A673 (cell line): ENCODE data around the gene CTDNEP1. TPM values are rescaled to one million over a fixed set of nuclear protein-coding genes. Genes with fewer than 3 reads are reported as not detected.

Experiments
- BruUV-seq: library from RNA; stranded (reverse); fragments of 400-500 nt; replicated peaks from 2 replicates; lab custom pipeline; 2021; lab: Mats Ljungman, UMichigan
- CTCF ChIA-PET: fragments of 300-600 bp; sonication (Branson Sonifier 250); formaldehyde crosslinking; loops from one replicate; lab custom pipeline; 2022; ENCODE audit warnings: antibody characterized with exemption; lab: Charles Lee
- POLR2A ChIA-PET: fragments of 300-600 bp; sonication (Branson Sonifier 250); formaldehyde crosslinking; loops from one replicate; lab custom pipeline; 2022; ENCODE audit warnings: antibody characterized with exemption; ENCODE audit not compliant: low non-redundant PET; lab: Charles Lee
- DNase-seq: peaks from one replicate; pipeline ENCODE4 v3.0.0-alpha.2; 2015; ENCODE audit warnings: low spot score
- H3K27ac ChIP-seq: fragments of 200-600 bp; sonication (generic); 2 replicates; pipeline ENCODE4 v1.5.1; 2016; ENCODE audit warnings: mixed run types, low read depth, mild to moderate bottlenecking, mixed read lengths, antibody characterized with exemption, low read length; ENCODE audit not compliant: poor library complexity, severe bottlenecking
- H3K27me3 ChIP-seq: fragments of 200-600 bp; sonication (generic); replicated peaks from 2 replicates; pipeline ENCODE4 v1.6.1; 2017; ENCODE audit warnings: mixed run types, low read depth, mild to moderate bottlenecking, mixed read lengths, antibody characterized with exemption, low read length; ENCODE audit not compliant: insufficient read depth, poor library complexity
- H3K36me3 ChIP-seq: fragments of 200-600 bp; sonication (generic); 2 replicates; pipeline ENCODE4 v1.6.1; 2016; ENCODE audit warnings: mixed run types, mild to moderate bottlenecking, mixed read lengths, antibody characterized with exemption, low read length; ENCODE audit not compliant: insufficient read depth, poor library complexity, severe bottlenecking
- H3K4me1 ChIP-seq: fragments of 200-600 bp; sonication (generic); 2 replicates; pipeline ENCODE4 v1.6.1; 2017; ENCODE audit warnings: mixed run types, mild to moderate bottlenecking, mixed read lengths, antibody characterized with exemption, low read length; ENCODE audit not compliant: insufficient read depth, poor library complexity, severe bottlenecking
- H3K4me3 ChIP-seq: fragments of 200-600 bp; sonication (generic); 2 replicates; pipeline ENCODE4 v1.5.1; 2016; ENCODE audit warnings: low read depth, mixed run types, mild to moderate bottlenecking, mixed read lengths, low read length; ENCODE audit not compliant: poor library complexity, severe bottlenecking
- H3K9me3 ChIP-seq: fragments of 200-600 bp; sonication (generic); 2 replicates; pipeline ENCODE4 v1.6.1; 2016; ENCODE audit warnings: mixed run types, low read depth, mild to moderate bottlenecking, mixed read lengths, antibody characterized with exemption, low read length; ENCODE audit not compliant: poor library complexity, severe bottlenecking
- EZH2 ChIP-seq: fragments of 200-600 bp; sonication (generic); IDR thresholded peaks from 2 replicates; pipeline ENCODE4 v1.6.1; 2017; ENCODE audit warnings: borderline replicate concordance, low read depth, mild to moderate bottlenecking, mixed read lengths, antibody characterized with exemption, low read length; ENCODE audit not compliant: poor library complexity, severe bottlenecking
- intact Hi-C: fragments of 100-400 bp; cut with micrococcal nuclease; formaldehyde crosslinking; loops from one replicate; pipeline ENCODE4 v1.10.0; 2022; ENCODE audit not compliant: unreplicated experiment
- total RNA-seq: library from RNA; stranded (reverse); gene quantifications from 2 replicates; pipeline ENCODE4 v1.2.3, GENCODE V29; 2021
- TF ChIP-seq, protein P1 (sequence below): fragments of 300-800, 200-600 bp; sonication (generic); conservative IDR thresholded peaks from 2 replicates; pipeline ENCODE4 v1.5.1; 2017; ENCODE audit warnings: low read depth, mild to moderate bottlenecking, antibody characterized with exemption, low read length, moderate library complexity, mixed read lengths

The CTDNEP1 gene
- total RNA-seq, 1 experiment from 2014 or later = 175 TPM

DNA sequence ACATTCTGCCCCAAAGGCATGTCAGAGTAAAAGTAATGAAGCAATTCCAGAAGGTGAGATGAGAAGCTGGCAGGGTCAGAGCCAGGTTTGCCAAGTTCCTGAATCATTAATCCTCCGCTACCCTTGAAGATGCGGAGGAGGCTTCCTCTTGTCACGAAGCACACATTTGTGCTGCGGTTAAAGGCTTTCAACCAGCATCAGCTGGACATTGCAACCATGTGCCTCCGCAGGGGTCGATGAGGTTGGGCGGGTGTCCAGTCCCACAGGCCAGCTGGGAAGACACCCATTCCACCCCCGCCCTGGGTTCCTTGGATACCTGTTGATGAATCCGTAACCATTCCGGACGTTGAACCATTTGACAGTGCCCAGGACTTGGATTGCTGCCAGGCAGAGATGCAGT is 41.6 kb upstream of the CTDNEP1 start:
- H3K4me1 ChIP-seq = peaks cover 22% of the 10 kb centered on the region
- POLR2A ChIA-PET = no interaction called here
- intact Hi-C loops = no loop called here
- H3K36me3 ChIP-seq = no peaks in the 10 kb centered on the region
- BruUV-seq = no TSS peak
- no peak for DNase-seq
- no peaks in the 10 kb centered on the region for H3K27me3 ChIP-seq
- CTCF ChIA-PET = interaction anchor here (0.6 kb wide), 1 partner anchor 270 kb away, joined by 4 read pairs; no protein-coding TSS in a partner anchor
- H3K27ac ChIP-seq = no peak overlapping the region
- TF ChIP-seq EZH2 = no peak
- TF ChIP-seq, protein P1, sequence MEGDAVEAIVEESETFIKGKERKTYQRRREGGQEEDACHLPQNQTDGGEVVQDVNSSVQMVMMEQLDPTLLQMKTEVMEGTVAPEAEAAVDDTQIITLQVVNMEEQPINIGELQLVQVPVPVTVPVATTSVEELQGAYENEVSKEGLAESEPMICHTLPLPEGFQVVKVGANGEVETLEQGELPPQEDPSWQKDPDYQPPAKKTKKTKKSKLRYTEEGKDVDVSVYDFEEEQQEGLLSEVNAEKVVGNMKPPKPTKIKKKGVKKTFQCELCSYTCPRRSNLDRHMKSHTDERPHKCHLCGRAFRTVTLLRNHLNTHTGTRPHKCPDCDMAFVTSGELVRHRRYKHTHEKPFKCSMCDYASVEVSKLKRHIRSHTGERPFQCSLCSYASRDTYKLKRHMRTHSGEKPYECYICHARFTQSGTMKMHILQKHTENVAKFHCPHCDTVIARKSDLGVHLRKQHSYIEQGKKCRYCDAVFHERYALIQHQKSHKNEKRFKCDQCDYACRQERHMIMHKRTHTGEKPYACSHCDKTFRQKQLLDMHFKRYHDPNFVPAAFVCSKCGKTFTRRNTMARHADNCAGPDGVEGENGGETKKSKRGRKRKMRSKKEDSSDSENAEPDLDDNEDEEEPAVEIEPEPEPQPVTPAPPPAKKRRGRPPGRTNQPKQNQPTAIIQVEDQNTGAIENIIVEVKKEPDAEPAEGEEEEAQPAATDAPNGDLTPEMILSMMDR = no peak
- no peak overlapping the region for H3K4me3 ChIP-seq
- no peaks in the 10 kb centered on the region for H3K9me3 ChIP-seq

DNA sequence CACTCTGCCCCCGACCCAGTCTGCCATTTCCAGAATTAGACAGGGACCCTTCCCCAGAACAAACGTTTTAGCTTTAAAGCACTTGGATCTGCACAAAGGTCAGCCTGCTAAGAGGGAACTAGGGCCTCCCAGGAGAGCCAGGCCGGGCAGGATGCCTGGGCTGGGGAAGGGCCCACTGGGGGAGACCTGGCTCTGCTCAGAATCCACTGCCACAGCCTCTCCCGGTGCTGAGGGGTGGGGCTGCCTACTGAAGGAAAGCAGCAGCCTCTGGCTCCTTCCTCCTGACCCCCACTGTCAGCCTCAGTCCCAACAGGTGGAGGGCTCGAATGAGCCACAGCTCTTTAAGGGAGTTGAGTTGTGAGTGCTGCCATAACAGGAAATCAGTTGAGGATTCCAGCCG is 41.2 kb upstream of the CTDNEP1 start:
- ChIA-PET CTCF (interaction anchor here (0.6 kb wide), 1 partner anchor 271 kb away, joined by 4 read pairs; no protein-coding TSS in a partner anchor), POLR2A (interaction anchor here (0.5 kb wide), 1 partner anchor 11 kb away, joined by 21 read pairs; the partner anchor contains the start of gene SLC2A4)
- no peak overlapping the region for H3K4me3 ChIP-seq
- H3K4me1 ChIP-seq = peaks cover 22% of the 10 kb centered on the region
- no peaks in the 10 kb centered on the region for H3K36me3 ChIP-seq
- TF ChIP-seq EZH2 = no peak
- TF ChIP-seq, protein P1 = no peak
- DNase-seq = no peak
- H3K27ac ChIP-seq = no peak overlapping the region
- H3K27me3 ChIP-seq = no peaks in the 10 kb centered on the region
- H3K9me3 ChIP-seq = no peaks in the 10 kb centered on the region
- no TSS peak for BruUV-seq
- intact Hi-C loops = no loop called here

DNA sequence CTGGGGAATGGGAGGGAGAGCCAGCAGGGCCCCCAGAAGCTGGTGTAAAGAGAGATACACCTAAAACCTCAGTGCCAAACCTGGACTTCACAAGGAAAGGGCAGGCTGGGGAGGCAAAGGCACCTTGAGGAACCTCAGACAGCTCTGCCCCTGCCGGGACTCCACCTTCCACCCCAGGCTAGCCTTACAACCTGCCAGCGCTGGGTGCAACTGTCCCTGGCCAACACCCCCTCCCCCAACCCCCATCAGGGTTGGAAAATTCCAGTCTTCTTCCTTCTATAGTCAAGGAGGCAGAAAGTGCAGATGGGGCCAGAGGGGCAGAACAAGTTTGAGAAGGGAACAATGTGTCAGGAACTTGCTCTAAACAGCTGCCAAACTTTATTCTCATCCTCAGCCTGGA is 40.7 kb upstream of the CTDNEP1 start:
- BruUV-seq = no TSS peak
- no peak for TF ChIP-seq EZH2
- H3K36me3 ChIP-seq = no peaks in the 10 kb centered on the region
- H3K27me3 ChIP-seq = no peaks in the 10 kb centered on the region
- H3K9me3 ChIP-seq = no peaks in the 10 kb centered on the region
- POLR2A ChIA-PET = interaction anchor here (0.5 to 0.6 kb wide), 2 partner anchors 11 to 1968 kb away, joined by 3 to 21 read pairs; partner anchors contain the start of gene SLC2A4
- peaks cover 22% of the 10 kb centered on the region for H3K4me1 ChIP-seq
- DNase-seq = no peak
- intact Hi-C loops = no loop called here
- no peak overlapping the region for H3K27ac ChIP-seq
- H3K4me3 ChIP-seq = no peak overlapping the region
- CTCF ChIA-PET = interaction anchor here (0.6 kb wide), 1 partner anchor 271 kb away, joined by 4 read pairs; no protein-coding TSS in a partner anchor

DNA sequence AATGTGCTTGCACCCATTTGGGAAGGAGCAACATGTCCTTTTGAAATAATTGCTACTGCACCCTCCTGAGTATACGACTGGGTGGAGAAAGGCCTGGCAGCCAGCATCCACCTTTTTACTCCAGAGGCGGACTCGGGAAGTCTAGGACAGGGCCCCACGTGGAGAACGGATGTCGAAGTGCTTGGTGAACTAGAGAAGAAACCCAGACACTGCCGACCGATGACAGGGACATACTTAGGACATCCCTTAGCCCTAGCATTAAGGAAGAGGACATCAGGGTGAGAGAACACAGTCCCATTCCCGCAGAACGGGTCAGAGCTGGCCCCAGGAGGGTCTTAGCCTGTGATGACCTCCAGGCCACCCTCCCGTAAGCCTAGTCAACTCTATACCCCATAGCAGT is 39.2 kb upstream of the CTDNEP1 start:
- no peak for DNase-seq
- BruUV-seq = no TSS peak
- Histone ChIP-seq H3K27me3 (no peaks in the 10 kb centered on the region), H3K9me3 (no peaks in the 10 kb centered on the region), H3K4me1 (peaks cover 17% of the 10 kb centered on the region), H3K27ac (no peak overlapping the region), H3K36me3 (no peaks in the 10 kb centered on the region), H3K4me3 (no peak overlapping the region)
- ChIA-PET POLR2A (no interaction called here), CTCF (no interaction called here)
- TF ChIP-seq, protein P1 = no peak
- no peak for TF ChIP-seq EZH2
- intact Hi-C loops = no loop called here
